Hematopoietic multipotent progenitor cell treated with erythropoietin and hydrocortisone succinate and interleukin-3 and kit ligand, for 8 days (in vitro differentiated cells): ENCODE data around the gene HSF2BP.
"Not testable (repeated sequence)": the region's sequence is repeated elsewhere in the genome, so short reads cannot be mapped to it uniquely, and the experiment has no call there.

Experiments used
- DNase-seq: peaks from one replicate; pipeline ENCODE4 v3.0.0-alpha.2; 2015

HSF2BP gene

DNA sequence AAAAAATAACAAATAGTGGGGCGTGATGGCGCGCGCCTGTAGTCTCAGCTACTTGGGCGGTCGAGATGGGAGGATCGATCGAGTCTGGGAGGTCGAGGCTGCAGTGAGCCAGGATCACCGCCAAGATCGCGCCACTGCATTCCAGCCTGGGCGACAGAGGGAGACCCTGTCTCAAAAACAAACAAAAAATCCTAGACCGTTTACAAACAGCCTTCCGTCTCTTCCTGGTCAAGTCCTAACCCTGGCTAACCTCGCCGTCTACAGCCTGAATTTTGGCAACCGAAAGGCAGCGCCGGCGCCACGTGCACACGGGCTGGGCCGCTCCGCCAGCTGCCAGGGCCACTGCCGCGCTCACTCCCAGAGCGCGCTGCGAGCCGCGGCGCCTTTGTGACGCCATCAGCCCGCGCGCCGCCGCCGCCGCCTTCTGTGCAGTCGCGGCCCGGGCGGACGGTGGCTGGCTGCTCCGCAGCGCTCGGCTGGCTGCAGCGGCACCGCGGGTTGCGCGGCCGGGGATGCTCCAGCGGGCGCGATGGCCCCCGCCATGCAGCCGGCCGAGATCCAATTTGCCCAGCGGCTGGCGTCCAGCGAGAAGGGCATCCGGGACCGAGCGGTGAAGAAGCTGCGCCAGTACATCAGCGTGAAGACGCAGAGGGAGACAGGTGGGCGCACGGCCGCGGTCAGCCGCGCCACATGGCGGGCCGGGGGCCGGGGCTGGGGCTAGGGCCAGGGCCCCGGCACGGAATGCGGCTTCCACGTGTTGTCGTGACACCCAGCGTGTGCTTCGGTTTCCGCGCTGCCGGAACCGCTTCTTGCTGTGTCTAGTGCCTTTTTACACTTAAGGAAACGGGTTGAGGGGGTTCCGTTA is at the start of gene HSF2BP, which contains the start of gene RRP1B:
TSS of gene HSF2BP (minus strand) at position 353 of the 865 bp plus-strand sequence. CDS start 1,392 bp downstream, outside the sequence.
TSS of gene RRP1B (plus strand) at position 425 of the 865 bp plus-strand sequence. CDS start at position 530, 105 bp downstream.
- DNase-seq: peak; percentile 81

DNA sequence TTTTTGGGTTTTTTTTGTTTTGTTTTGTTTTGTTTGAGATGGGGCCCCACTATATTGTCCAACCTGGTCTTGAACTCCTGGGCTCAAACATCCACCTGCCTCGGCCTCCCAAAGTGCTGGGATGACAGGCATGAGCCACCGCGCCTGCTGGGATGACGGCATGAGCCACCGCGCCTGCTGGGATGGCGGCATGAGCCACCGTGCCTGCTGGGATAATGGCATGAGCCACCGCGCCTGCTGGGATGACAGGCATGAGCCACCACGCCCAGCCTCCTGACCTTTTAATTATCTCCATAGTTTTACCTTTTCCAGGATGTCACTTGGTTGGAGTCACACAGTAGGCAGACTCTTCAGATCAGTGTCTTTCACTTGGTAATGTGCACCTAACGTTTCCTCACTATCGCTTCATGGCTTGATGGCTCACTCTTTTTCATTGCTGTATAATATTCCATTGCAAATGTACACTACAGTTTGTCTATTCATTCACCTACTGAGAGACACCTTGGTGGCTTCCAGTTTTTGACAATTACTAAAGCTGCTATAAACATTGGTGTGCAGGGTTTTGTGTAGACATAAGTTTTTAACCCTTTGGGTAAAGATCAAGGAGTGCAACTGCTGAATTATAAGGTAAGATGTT is 49.6 kb upstream of the HSF2BP start:
- no peak for DNase-seq

DNA sequence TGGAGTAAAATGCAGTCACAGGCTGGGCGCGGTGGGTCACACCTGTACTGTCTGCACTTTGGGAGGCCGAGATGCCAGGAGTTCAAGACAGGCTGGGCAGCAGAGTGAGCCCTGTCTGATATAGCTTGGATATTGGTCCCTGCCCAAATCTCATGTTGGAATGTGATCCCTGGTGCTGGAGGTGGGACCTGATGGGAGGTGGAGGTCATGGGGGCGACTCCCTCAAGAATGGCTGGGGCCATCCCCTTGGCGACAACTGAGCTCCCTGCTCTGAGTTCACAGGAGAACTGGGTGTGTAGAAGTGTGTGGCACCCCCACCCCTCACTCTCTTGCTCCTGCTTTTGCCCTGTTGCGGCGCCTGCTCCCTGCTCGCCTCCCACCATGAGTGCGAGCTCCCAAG is 48.2 kb upstream of the HSF2BP start:
- no peak for DNase-seq

DNA sequence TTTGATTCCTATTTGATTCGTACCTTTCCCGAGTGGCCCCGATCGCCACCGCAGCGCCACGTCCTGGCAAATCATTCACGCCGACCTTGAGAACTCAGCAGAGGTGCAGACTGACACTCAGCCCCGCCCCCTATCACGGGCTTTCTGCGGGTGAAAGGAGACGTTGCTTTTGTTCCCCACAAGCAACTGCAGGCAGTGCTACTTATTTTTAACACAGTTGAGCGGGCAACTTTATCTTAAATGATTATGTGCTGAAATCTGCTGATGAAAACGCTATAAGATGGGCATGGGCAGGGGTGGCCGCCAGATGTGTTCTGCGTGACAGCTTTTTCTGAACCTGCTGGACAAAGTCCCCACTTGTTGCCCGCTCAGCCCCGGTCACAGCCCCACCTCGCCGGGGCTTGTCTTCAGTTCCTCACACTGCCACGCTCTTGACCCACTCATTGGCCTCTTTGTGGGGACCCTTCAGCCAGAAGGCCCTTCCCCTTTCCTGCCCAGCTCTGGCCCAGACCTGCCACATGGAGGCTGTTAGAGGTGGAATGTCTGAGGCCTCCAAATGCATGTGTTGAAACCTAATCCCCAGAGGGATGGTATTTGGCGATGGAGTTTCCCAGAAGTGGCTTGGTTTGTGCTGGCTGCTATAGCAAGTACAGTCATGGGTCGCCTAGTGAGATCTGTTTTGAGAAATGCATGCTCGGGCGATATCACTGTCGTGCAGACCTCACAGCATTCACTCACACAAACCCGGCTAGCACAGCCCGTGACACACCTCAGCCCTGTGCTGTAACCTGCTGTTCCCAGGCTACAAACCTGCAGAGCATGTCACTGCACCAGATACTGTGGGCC is 44.0 kb upstream of the HSF2BP start:
- DNase-seq: peak; percentile 20

DNA sequence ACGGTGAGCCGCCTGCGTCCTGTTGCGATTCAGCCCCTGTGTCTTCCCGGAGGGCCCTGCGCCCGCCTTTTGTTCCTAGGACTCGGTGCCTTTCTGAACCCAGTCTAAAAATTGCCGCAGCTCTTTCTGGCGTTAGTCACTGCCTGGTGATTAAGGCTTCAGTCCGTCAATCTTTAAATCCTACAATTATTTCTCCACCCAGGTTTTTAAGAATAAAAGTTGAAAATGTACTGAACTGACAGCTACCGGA is 43.4 kb upstream of the HSF2BP start:
- no peak for DNase-seq

DNA sequence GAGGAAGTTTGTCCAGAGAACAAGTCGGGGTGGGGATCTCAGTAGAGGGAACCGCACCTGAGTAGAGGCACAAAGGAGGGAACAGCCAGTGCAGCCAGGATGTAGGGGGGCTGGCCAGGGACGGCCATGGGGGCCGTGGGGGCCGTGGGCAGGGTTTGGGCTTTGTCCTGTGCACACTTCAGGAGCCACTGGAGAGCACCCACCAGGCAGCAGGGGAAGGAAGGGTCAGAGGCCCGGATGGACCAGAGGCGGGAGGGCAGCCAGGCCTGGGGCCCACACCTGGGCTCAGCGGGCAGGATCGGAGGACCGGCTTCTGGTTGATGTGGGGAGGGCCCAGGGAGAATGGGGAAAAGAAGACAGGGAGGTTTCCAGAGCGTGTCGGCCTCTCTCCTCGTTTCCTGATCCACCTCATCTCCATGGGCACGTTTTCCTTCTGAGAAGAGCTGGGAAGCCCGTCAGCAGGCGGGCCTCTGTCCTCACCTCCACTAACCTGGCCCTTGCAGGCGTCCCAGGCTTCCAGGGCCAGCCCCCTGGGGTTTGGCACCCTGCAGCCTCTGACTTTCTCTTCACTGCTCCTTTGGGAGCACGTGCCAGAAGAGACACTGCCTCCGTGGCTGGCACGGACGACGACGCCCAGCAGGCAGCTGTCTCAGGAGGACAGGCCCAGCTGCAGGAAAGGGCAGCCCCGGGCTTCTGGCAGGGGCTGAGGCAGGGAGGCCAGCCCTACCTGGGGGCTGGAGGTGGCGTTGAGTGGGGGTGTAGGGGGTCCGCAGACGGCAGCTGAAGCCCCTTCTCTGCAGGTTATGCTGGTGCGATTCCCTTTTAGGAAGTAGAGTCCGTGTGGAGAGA is 42.9 kb upstream of the HSF2BP start:
- no peak for DNase-seq

DNA sequence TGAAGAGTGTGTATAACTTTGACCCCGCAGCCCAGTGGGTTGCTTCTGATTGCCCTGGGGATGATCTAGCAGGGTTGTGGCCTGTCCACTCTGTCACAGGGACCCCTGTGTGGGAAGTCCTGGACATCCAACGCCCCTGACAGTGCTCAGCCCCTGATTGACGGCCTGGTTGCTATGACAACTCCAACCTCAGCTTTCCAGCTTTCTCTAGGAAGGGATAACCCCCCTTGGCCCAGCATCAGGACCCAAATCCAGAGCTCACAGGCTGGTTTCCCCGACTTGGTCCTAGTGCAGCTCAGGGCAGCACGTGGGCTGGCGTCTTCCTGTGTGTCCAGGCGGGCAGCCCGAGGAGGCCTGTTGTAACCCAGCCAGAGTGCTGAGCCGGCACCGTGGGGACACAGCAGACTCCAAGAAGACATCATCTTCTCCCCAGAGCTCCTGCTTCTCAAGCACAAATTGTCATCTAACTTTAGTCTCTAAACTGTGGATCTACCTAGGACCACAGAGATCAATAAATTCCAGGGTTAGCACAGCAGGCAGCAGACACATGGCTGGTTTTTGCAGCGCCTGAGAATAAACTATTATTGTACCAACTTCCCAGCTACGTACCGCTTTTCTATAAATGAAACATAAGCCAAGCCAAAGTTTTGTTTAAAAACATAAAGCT is 40.8 kb upstream of the HSF2BP start:
- no peak for DNase-seq

DNA sequence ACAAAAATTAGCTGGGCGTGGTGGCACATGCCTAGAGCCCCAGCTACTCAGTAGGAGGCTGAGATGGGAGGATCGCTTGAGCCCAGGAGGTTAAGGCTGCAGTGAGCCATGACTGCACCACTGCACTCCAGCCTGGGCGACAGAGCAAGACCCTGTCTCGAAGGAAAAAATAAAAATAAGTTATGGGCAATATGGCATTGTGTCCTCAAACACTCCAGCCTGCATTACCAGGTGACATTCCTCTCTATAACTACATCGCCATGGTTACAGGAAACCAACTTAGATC is 40.1 kb upstream of the HSF2BP start:
- not testable (repeated sequence) for DNase-seq

DNA sequence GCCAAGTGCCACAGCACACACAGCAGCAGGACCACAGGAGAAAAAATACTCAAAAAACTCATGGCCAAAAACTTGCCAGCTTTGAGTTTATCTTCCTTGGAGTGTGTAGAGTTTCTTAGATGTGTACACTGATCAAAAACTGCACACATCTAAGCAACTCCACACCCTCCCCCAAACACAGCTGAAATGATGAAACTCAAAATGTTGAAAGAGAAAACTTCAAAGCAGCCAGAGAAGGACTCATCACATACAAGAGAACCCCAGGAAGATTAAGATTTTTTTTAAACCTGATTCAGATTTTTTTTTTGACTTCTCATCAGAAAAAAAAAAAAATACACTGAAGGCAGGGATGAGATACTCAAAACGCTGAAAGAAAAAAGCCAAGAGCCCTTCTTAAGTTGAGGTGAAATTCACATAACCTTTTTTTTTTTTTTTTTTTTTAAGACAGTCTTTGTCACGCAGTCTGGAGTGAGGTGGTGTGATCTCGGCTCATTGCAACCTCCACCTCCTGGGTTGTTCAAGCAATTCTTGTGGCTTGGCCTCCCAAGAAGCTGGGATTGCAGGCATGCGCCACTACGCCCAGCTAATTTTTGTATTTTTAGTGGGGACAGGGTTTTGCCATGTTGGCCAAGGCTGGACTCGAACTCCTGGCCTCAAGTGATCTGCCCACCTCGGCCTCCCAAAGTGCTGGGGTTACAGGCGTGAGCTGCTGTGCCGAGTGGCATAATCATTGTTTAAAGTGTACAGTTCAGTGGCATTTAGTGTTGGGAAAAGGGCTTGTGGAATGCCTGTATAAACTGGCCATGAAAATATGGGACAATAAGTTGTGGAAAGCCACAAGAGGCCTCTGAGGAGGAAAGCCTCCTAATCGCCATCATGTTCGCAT is 38.7 kb upstream of the HSF2BP start:
- DNase-seq: no peak

DNA sequence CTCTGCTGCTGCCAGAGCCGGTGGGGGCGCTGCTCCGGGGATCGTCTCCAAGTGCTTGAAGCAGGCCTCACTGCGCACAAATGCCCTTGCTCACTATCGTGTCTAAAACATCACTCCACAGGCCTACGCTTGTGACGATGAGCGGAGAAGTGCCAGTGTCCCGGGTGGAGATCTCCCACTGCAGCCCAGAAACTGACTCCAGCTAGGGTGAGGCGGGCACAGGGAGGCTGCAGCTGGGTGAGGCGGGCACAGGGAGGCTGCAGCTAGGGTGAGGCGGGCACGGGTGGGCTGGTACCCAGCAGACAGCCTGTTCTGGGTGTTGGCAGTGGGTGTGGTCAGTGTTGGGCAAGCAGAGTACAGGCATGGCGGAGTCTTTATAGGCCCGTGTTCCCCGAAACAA is 36.9 kb upstream of the HSF2BP start:
- DNase-seq: no peak

DNA sequence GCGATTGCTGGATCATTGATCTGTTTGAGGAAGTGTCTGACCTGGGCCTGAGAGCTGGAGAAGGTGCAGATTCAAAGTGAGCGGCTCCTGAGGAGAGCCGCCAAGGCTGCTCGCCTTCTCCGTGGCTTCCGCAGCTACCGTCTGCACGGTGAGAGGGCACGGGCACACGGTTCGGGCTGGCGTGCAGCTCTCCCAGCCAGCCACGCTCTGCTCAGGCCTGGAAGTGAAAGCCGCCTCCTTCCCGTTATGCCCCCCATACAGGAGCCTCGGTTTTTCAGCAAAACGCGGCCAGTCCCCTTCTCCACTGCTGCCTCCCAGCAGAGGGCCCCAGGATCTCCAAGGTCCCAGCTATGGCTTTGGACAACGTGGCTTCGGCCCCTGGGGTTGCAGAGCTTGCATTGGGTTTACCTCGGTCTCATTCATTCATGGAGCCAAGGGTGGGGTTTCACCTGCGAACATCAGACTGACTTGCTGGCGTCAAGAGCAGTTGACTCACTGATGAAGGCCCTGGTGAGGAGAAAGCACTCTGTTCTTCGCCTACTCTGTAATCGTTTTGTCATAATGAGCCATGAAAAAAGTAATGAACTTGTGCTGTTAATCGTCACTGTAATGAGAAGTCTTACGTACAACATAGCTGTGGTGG is 35.3 kb upstream of the HSF2BP start:
- DNase-seq: no peak

DNA sequence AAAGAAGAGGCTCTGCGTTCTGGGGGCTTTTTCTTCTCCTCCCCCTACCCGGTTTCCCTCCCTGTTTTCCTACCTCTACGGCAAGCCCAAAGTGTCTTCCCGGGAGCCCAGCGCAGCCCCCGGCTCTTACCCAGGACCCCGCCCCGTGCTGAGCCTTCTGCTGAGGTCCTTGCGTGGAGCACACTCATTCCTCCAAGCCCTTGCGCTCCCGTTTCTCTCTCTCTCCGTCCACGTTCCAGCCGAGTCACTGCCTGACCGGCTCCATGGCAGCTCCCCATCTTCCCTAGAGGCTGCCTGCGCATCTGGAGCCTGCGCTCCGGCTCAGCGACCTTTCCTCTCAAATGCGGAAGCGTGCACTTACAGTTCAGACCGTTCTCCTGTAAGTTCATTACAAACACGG is 34.7 kb upstream of the HSF2BP start:
- DNase-seq: no peak

DNA sequence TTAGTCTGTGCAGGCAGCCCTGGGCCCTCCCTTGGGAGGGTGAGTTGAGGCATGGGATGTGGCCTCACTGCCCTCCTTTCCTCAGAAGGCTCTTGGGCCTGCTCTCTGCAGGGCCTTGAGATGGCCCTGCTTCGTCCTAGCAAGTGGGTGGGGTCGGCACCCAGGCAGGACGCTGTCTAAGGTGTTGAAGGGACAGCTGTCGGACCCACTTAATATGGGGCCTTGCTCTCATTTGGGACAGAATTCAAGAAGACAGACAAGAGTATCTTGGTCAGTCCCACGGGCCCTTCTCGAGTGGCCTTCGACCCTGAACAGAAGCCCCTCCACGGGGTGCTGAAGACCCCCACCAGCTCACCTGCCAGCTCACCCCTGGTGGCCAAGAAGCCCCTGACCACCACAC is 33.7 kb upstream of the HSF2BP start:
- DNase-seq: no peak

DNA sequence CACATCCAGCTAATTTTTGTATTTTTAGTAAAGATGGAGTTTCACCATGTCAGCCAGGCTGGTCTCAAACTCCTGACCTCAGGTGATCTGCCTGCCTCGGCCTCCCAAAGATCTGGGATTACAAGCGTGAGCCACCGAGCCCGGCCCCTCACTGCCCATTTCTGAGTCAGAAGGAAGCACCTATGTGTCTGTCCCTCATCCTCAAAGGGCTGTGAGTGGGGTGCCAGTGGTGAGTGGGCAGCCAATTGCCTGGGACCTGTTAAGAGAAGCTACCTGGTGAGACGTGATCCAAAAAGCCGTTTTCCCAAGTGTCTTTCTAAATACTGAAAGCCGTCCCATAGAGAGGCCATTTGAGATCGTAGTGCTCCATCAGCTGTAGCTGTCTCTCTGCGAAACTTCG is 32.5 kb upstream of the HSF2BP start:
- DNase-seq: no peak

DNA sequence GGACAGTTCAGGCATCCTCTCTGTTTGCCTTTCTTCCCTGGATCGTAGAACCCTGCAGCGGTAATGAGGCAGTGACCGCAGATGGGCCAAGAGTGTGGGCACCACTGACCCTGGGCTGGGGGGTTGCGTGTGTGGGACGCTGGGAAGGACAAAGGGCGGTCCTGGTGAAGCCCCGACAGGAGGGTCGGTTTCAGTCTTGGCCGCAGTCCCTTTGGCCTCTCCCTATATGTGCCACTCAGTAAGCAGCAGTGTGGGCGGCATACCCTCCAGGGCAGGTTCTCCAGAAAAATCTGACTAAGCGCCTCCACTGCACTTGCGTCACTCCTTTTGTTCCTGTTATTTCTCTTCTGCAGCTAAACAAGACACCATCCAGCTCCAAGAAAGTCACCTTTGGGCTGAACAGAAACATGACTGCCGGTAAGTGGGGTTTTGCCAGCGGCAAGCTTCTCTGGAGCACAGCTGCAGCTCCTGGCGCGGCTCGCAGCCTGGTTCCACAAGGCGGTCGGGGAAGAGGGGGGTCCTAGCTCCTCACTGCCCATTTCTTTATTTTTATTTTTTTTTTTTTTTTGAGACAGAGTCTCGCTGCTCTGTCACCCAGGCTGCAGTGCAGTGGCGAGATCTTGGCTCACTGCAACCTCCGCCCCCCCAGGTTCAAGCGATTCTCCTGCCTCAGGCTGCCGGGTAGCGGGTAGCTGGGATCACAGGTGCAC is 32.0 kb upstream of the HSF2BP start:
- no peak for DNase-seq

DNA sequence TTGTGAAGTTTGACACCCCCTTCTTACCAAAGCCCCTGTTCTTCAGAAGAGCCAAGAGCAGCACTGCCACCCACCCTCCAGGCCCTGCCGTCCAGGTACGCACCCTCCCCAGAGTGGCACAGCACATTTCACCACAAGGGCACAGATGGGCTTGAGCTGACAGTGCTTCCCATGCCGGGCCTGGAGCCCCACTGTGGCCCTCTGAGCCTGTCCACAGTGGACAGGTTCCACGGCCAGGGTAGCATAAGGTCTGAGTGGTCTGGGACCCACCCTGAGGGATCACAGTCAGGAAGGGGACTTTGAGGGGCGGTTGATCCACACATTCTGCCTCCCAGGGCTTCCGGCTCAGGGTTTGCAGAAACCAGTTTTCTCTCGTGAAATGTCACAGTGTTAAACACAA is 31.1 kb upstream of the HSF2BP start:
- DNase-seq: no peak

DNA sequence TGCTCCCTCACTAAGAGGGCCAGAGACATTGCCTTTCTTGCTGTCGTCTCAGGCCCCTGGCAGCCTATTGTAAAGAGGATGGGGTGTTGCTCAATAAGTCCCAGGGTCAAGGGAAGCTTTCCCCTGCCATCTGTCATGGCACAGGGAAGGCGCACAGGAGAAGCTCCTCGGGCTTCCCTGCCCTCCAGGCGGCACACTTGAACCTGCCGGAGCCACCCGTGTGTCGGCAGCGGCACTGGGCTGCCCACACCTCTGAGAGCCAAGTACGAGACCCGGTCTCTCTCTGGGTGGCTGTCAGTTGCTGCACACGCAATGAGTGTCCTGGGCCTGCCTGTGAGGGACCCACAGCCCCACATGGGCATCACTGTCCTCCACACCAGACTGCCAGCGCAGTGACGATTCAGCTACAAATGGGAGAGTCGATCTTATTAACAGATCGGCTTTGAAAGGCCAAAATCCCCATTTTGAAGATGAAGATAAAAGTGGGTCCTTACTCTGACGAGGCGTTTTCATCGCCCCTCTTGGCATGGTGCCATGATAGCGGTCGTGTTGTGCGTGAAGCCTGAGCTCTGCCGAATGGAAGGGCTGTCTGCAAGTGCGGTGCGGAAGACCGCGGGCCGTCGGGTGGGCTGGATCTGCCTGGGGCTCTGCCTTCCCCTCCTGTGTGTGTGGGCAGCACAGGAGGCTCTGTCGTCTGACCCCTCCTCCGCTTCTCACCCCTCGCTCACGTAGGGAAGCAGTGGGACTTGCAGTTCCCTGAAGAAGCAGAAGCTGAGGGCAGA is 30.5 kb upstream of the HSF2BP start:
- DNase-seq: no peak

DNA sequence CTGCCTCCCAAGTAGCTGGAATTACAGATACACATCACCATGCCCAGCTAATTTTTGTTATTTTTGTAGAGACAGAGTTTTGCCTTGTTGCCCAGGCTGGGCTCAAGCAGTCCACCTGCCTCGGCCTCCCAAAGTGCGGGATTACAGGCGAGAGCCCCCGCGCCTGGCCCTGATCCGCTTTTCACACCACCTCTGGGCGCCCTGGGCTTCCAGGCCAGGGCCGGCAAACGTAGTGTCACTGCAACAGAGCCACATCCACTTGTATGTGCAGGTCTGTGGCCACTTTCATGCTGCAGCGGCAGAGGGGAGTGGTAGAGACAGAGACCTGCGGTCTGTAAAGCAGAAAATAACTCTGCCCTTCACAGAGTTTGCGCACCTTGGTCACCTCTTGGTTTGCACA is 29.6 kb upstream of the HSF2BP start:
- DNase-seq: no peak
